ENCODE results near the gene SMTN. TPM values are rescaled to one million over a fixed set of nuclear protein-coding genes. Genes with fewer than 3 reads are reported as not detected.

Gene SMTN
- total RNA-seq, 1 donor from 2014 or later, result 736 TPM

- DNase-seq (ENCODE audit: low spot score), result no peak
- peaks cover 5% of the 10 kb centered on the region for H3K4me1 Mint-ChIP-seq (ENCODE audit: unreplicated experiment)
- H3K4me3 Mint-ChIP-seq (ENCODE audit: unreplicated experiment), result peak within 1 kb of the TSS; percentile 51
- no peaks in the 10 kb centered on the region for H3K9me3 Mint-ChIP-seq (ENCODE audit: unreplicated experiment)
- no peak for TF ChIP-seq CTCF (IDR thresholded peaks at IDR 0.05; ENCODE audit: unreplicated experiment)
- H3K27me3 Mint-ChIP-seq (ENCODE audit: unreplicated experiment), result peaks cover 6% of the 10 kb centered on the region
- no peaks in the 10 kb centered on the region for H3K36me3 Mint-ChIP-seq (ENCODE audit: low read depth, unreplicated experiment)
- no peak within 1 kb of the TSS for H3K27ac Mint-ChIP-seq (ENCODE audit: unreplicated experiment)
Measured at GRCh38 chr22:31122532-31123291, 41.6 kb downstream of the SMTN start, which contains the start of gene INPP5J. TSS of gene INPP5J (plus strand) at chr22:31122966. CDS start at chr22:31123015, 49 bp downstream.

GRCh38 chr22:31123292-31123602, 42.1 kb downstream of the SMTN start:
- Mint-ChIP-seq H3K36me3 (ENCODE audit: low read depth, unreplicated experiment) (no peaks in the 10 kb centered on the region), H3K9me3 (ENCODE audit: unreplicated experiment) (no peaks in the 10 kb centered on the region), H3K4me1 (ENCODE audit: unreplicated experiment) (peaks cover 5% of the 10 kb centered on the region), H3K27me3 (ENCODE audit: unreplicated experiment) (peaks cover 6% of the 10 kb centered on the region), H3K4me3 (ENCODE audit: unreplicated experiment) (no peak overlapping the region), H3K27ac (ENCODE audit: unreplicated experiment) (no peak overlapping the region)
- TF ChIP-seq CTCF (IDR thresholded peaks at IDR 0.05; ENCODE audit: unreplicated experiment), result no peak
- no peak for DNase-seq (ENCODE audit: low spot score)

GRCh38 chr22:31124290-31124689, 43.2 kb downstream of the SMTN start:
- TF ChIP-seq CTCF (IDR thresholded peaks at IDR 0.05; ENCODE audit: unreplicated experiment), result no peak
- Mint-ChIP-seq H3K27ac (ENCODE audit: unreplicated experiment) (no peak overlapping the region), H3K4me3 (ENCODE audit: unreplicated experiment) (peak overlapping the region; percentile 37)

GRCh38 chr22:31124811-31125465, 43.8 kb downstream of the SMTN start:
- Mint-ChIP-seq H3K9me3 (ENCODE audit: unreplicated experiment) (no peaks in the 10 kb centered on the region), H3K4me1 (ENCODE audit: unreplicated experiment) (peaks cover 5% of the 10 kb centered on the region), H3K4me3 (ENCODE audit: unreplicated experiment) (no peak overlapping the region), H3K27me3 (ENCODE audit: unreplicated experiment) (peaks cover 4% of the 10 kb centered on the region), H3K36me3 (ENCODE audit: low read depth, unreplicated experiment) (no peaks in the 10 kb centered on the region), H3K27ac (ENCODE audit: unreplicated experiment) (no peak overlapping the region)
- no peak for TF ChIP-seq CTCF (IDR thresholded peaks at IDR 0.05; ENCODE audit: unreplicated experiment)
- no peak for DNase-seq (ENCODE audit: low spot score)

More at GRCh38 chr22:31124290-31124689, 43.2 kb downstream of the SMTN start:
- Mint-ChIP-seq H3K36me3 (ENCODE audit: low read depth, unreplicated experiment) (no peaks in the 10 kb centered on the region), H3K9me3 (ENCODE audit: unreplicated experiment) (no peaks in the 10 kb centered on the region), H3K27me3 (ENCODE audit: unreplicated experiment) (peaks cover 4% of the 10 kb centered on the region), H3K4me1 (ENCODE audit: unreplicated experiment) (peaks cover 5% of the 10 kb centered on the region)
- no peak for DNase-seq (ENCODE audit: low spot score)

- Mint-ChIP-seq H3K36me3 (ENCODE audit: low read depth, unreplicated experiment) (no peaks in the 10 kb centered on the region), H3K4me1 (ENCODE audit: unreplicated experiment) (peaks cover 5% of the 10 kb centered on the region), H3K27ac (ENCODE audit: unreplicated experiment) (no peak overlapping the region), H3K27me3 (ENCODE audit: unreplicated experiment) (peaks cover 4% of the 10 kb centered on the region), H3K4me3 (ENCODE audit: unreplicated experiment) (no peak overlapping the region), H3K9me3 (ENCODE audit: unreplicated experiment) (no peaks in the 10 kb centered on the region)
- TF ChIP-seq CTCF (IDR thresholded peaks at IDR 0.05; ENCODE audit: unreplicated experiment), result no peak
- no peak for DNase-seq (ENCODE audit: low spot score)
Measured at GRCh38 chr22:31125521-31126117, 44.5 kb downstream of the SMTN start.
